Esophagus muscularis mucosa (tissue), 3 donors: ENCODE data around the gene ABCC8.

ENCODE experiments used
- CTCF ChIP-seq, 3 experiments: fragments of 200-600 bp in 2 of 3; fragments of 450-650 bp in 1 of 3; sonication (generic) in 2 of 3; IDR thresholded peaks; one replicate each; pipeline ENCODE4 v1.5.1; 2017 to 2019; ENCODE audit warnings: antibody characterized with exemption in 3 of 3, mild to moderate bottlenecking in 2 of 3, moderate library complexity in 1 of 3
- POLR2A ChIP-seq: fragments of 450-650 bp; IDR thresholded peaks from one replicate; pipeline ENCODE4 v1.6.1; 2017; ENCODE audit warnings: antibody characterized with exemption, moderate library complexity, mild to moderate bottlenecking, low read depth
- POLR2AphosphoS5 ChIP-seq, 2 donors: sonication (generic); formaldehyde crosslinking; IDR thresholded peaks; one replicate each; pipeline ENCODE4 v1.6.1; 2017; ENCODE audit warnings: antibody characterized with exemption in 2 of 2

- TF ChIP-seq POLR2AphosphoS5 (IDR thresholded peaks at IDR 0.05) (no peak), CTCF (IDR thresholded peaks at IDR 0.05) (no peak), POLR2A (no peak)
These were observed 19.1 kb downstream of the ABCC8 start for GRCh38 chr11:17457396-17458173.
